GM21381 (cell line): ENCODE data around the gene PMFBP1.

ENCODE experiments used
- ATAC-seq: cut with Tn5 transposase; IDR thresholded peaks from one replicate; pipeline ENCODE4 v1.9.1; 2021; ENCODE audit warnings: mild to moderate bottlenecking, moderate library complexity; ENCODE audit not compliant: unreplicated experiment

Gene PMFBP1

DNA sequence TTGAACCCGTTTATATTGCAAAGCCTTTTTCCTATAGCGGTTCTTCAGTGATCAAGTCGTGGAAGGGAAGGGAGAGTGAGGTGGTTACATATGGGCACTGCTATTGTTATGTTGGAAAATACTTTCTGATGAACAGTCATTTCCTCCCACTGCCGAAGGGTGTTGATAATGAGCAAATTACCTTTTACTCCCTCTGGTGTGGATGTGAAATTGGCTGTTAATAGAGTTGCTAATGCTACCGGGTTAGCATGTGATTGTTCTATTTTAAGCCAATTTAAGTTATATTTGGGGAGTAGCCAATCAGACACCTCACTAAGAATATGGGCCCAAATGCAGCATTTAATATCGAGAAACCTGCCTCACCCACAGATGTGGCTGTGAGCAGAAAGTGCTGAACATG lies 15.6 kb upstream of the PMFBP1 start:
- no peak for ATAC-seq

DNA sequence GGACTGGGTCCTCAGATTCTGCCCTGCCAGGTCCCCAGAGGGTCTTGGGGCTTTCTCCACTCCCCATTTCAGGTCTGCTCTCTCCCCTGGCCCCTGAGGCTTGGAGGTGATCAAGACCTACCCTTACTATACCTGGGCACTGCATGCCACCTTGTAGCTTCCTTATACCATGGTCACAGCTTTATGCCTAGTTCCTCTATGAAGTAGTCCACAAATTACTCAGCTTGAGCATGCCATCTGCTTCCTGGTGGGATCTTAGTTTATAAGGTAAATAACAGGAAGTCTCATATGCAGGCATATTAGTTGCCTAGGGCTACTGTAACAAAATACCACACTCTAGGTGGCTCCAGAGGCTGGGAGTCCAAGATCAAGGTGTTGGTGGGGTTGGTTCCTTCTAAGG lies 11.0 kb upstream of the PMFBP1 start:
- no peak for ATAC-seq

DNA sequence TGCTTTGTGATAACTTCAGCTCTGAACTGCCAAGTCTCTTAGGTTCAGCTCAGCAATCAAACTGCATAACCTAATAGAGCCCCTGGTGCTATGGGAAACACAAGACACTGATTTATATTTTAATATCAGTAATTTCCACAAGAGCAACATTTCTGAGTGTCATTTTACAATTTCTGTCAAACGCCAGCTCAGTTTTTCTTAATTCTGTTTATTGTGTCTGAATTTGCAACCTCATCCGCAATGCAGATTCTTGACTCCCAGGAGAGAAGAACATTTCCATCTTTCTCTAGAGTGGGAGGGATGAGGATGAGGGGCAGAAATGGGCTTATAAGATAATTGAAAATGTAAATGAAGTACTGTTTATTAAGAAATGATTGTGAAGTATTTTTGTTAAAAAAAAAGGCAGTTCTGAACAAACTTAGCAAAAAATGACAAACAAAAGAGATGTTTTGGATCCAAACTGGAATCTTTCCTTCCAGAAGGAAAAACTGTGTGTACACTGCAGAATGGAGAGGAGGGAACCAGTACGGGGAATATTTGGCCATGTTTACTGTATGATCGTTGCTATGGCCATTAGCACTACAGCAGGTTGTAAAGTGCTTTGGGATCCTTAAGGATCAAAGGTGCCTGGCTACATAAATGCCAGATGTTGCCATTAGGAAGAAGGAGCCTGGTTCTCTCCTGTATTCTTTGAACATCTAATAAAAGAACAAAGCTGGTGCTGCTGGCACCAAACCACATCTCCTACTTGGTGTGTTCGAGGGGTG lies 7.4 kb upstream of the PMFBP1 start:
- no peak for ATAC-seq

DNA sequence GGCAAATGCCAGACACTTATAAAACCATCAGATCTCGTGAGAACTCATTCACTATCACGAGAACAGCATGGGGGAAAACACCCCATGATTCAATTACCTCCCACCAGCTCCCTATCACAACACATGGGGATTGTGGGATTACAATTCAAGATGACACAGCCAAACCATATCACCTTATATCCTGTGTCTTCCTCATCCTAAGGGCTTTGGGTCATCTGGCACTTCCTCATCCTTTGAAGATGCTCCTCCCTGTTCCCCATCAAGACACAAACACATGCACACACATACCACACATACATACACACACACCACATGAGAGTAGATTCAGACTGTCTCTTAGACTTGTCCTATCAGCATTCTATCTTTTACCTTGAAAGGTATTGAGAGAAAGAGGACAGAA lies 2.8 kb upstream of the PMFBP1 start:
- ATAC-seq, result no peak

DNA sequence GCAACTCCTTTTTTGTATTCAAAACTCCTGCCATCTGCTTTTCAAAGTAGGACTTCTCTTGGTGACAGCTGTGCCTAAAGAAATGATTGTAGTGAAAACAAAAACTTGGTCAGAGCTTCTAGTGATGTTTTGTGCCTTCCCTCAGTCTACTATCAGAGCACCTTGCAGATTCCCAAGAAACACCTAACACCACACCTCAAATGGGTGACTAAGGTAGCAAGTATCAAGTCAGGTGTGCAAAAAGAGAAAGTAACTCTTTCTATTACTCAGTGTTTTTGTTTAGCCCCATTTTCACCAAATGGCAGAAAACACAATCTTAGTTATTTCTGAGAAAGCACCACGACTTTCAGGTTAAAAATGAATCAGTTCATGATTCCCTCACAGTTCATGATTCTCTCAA lies 2.0 kb upstream of the PMFBP1 start:
- no peak for ATAC-seq

DNA sequence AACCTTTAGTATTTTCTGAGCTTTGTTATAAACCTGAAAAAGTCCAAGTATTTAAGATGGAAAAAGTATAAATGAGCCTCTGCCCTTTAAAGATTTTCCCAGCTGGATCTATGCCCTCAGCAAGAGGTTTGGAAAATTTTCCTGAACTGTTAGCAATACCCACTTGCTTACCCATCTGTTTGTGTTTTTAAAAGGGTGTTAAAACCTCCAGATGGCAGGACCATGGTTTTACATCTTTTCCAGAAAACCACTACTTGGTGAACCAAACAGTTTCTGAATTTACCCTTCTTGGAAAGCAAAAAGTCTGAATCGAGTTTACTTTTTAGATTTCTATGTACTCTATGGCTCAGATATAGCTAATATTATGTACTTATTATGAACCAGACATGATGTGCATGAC lies 719 bp downstream of the PMFBP1 start:
- ATAC-seq, result no peak

DNA sequence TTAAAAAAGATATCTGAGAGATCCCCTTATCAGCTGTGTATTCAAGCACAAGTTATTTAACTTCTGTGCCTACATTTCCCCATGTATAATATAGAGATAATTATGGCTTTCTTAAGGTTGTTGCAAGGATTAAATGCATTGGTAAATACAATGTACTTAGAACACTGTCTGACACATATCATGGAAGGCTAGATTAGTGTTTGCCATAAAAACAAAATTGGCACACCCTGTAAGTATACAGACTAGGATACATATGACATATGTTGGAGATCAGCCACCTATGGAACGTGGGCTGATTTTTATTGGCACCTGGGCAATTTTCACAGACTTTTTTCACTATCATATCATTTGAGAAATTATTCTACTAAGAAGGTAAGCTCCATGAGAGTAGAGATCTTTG lies 2.2 kb downstream of the PMFBP1 start:
- ATAC-seq, result no peak

DNA sequence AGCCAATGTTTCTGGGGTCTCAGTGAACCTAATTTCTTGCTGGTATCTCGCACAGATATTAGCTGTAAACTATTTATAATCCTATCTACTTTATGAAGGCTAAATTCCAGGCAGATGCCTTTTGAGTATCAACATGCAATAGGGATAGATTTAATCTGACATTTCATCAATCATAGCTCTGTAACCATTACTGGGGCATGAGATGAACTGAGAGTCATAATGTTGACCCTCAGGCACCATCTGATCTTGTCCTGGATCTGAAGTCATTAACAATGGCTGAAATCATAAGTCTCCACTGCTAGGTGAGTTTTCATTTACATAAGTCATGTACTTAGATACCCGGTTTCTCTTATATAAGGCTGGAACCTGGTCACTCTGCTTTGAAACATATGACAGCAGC lies 3.6 kb downstream of the PMFBP1 start:
- no peak for ATAC-seq

DNA sequence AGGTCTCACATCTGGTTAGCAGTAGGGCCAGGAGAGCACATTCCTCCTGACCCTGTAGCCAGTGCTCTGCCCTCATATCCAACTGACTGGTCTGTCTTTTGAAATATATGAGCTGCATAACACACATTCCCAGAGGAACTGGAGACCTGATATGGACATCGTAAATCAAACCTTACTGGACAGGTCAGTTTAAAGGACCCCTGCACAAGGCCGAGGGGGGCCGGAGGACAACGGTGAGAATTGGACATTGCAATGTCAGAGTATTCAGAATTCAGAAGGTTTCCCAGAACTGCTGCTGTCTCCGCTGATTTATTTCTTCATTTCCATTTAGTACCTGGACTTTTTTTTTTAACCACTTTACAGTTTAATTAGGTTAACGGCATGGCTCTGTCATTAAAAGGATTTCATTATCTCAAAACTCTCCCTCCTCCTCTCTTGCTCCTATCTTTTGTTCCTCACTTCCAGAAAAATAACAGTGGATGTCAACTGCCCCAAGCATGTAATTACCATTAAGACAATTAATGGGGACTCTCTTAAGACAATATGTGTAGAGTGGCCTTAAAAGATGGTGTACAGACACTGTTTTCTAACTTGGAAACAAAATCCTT lies 4.9 kb downstream of the PMFBP1 start:
- no peak for ATAC-seq

DNA sequence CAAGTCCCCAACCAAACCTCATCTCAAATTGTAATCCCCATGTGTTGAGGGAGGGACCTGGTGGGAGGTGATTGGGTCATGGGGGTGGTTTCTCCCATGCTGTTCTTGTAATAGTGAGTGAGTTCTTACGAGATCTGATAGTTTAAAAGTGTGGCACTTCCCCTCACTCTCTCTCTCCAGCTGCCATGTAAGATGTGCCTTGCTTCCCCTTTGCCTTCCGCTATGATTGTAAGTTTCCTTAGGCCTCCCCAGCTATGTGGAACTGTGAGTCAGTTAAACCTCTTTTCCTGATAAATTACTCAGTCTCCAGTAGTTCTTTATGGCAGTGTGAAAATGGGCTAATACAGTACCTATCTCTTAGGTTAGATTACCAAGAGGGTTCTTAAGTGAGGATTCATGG lies 5.8 kb downstream of the PMFBP1 start:
- no peak for ATAC-seq

DNA sequence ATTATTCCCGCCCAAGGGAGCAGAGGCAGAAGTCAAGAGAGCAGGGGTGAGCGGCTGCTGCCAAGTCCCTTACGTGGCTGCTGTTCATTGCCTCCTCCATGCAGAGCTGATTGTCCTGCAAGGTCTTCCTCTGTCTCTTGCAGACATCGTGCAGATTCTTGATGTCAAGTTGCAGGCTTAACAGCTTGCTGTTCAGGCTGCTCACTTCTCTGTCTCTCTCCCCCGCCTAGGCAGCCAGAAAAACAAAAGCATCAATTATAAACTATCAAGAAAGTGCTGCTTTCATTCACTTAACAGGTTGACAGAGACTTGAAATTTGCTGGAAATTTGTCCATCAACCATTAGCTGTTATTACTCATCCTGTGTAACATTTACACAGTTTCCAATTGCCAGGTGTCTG lies 7.3 kb downstream of the PMFBP1 start:
- no peak for ATAC-seq

DNA sequence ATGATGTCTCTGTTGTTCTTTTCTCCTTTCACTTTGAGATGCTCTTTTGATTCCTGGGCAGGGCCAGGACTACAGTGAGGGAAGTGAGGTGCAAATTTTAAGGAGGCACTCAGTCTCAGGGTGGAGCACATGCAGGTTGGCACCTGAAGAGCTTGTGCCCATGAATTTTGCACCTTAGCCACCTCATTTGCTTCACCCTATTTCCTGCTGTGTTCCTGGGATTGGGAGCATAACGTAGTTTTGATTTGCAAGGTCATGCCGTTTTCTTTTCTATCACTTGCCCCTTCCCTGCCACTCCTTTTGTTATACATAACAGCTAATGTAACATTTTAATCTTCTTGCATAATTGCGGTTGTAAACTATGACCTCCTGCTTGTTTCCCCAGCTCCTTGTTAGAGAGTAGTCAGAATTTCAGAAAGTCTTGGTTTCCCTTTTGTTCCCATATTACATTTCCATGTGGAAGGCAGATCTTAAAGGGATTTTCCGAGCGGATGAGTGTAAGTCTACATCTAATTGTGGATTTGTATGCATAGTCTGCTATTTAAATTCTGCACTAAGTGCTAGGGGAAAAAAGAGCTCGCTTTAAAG lies 9.8 kb downstream of the PMFBP1 start:
- ATAC-seq, result no peak

DNA sequence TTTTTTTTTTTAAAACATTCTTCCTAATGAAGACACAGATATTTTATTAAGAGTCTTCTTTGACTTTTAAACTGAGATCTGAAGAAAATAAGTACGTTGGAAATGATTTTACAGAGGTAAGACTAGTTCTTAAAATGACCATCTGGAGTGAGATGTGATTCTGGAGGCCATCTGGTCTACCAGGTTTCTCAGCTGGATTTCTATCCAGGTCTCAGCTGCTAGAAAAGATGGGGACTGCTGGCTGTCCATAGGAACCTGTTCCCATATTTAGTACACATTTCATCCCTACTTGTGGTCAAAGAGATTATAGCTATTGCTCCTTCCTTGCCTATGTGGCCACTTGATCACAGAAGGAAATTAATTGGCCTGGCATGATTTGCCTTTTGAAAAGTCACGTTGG lies 12.2 kb downstream of the PMFBP1 start:
- no peak for ATAC-seq

DNA sequence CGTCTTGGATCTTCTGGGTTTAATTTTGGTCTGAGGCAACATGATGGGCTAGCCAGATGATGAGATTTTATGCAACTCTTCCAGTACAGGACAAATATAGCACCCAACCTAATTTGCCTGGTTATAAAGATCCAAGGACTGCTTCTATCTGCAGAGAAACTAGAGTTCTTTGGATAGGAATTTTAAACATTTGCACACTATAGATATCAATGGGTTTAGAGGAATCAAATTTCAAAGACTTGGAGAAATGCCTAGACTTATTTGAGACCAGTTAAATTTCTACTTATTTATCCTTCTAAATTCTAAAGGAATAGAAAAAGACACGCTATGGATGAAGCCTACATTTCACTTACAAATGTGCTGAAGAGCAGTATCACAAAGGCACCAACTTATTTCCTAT lies 12.6 kb downstream of the PMFBP1 start:
- ATAC-seq, result no peak

DNA sequence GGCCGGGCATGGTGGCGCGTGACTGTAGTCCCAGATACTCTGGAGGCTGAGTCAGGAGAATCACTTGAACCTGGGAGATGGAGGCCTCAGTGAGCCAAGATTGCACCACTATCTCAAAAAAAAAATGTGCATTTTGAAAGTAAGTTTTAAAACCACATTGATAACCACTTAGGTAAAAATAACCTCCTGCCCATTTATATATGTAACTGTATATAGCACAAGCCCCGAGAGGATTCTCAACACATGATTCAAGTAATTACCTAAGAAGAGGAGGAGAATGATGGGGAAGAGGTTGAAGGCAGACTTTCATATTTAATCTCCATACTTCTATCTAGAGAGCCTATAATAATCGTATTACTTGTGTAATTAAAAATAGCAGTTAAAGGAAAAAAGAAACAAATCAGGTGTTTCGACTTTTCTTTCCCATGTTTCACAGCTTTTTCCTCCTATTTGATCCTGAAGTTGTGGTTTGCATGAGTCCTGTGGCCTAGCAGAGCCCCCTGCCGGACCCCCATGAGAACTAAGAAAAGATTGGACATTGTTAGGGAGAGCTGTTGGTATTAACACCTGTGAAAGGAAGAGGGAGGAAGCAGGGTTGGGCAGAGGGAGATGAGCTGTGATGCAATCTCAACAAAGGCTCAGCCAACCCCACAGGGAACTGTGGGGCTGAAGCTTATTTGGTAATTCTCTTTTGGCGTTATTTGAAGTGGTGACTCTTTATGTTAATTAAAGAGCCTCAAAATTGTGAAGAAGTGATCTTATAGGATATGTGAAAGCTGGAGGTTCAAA lies 22.1 kb downstream of the PMFBP1 start:
- ATAC-seq, result no peak

DNA sequence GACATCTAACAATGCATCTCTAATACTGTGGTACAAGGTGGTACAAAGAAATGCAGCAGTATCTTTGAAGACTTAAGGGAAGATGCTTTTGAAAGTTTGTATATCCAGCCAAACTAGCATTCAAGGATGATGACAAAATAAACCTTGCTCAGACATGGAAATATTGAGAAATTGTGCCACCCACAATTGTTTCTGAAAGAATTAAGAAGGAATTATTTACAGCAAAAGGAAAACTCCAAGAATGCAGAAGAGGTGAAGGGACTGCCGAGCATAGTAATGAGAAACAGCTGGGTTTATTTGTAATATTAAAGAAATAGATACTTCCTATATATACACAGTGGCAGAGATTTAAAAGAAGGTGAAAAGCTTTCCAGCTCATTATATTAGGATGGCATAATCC lies 29.5 kb downstream of the PMFBP1 start:
- ATAC-seq, result no peak

DNA sequence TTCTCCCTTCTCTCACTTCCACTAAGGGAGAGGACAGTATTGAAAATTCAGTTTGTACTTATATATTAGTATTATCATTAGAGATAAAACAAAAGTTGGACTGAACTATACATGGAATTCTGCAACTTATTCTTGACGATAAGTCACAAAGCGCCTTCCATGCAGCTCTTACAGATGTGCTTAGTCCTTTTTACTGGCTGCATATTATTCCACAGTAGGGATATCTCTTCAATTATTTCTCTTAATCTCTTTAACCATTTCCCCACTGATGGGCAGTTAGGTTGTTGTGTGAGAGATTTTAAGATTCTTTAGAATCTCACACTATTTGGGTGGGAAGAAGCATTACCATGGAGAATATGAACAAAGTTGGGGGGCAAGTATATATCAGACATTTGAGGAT lies 32.0 kb downstream of the PMFBP1 start:
- no peak for ATAC-seq

DNA sequence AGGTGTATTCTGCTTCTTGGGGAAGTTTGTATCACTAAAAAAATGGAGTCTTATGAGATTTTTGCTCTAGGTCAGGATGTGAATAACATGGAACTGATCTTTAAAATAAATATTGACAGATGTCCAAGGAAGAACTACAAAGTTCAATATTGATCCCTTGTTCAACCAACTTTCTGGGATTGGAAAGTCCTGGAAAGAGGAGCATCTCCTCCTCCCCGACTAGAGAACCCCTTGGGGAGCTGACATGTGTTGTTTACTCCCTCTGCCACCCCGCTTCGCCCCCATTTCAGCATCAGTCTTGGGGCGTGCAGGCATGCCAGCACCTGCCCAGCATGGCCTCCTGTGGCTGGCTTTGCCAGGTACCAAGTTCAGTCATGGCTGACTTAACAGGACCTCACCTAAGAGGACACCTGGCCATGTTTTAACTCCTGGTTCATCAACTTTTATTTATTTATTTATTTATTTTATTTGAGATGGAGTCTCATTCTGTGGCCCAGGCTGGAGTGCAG lies 33.8 kb downstream of the PMFBP1 start:
- ATAC-seq, result no peak

DNA sequence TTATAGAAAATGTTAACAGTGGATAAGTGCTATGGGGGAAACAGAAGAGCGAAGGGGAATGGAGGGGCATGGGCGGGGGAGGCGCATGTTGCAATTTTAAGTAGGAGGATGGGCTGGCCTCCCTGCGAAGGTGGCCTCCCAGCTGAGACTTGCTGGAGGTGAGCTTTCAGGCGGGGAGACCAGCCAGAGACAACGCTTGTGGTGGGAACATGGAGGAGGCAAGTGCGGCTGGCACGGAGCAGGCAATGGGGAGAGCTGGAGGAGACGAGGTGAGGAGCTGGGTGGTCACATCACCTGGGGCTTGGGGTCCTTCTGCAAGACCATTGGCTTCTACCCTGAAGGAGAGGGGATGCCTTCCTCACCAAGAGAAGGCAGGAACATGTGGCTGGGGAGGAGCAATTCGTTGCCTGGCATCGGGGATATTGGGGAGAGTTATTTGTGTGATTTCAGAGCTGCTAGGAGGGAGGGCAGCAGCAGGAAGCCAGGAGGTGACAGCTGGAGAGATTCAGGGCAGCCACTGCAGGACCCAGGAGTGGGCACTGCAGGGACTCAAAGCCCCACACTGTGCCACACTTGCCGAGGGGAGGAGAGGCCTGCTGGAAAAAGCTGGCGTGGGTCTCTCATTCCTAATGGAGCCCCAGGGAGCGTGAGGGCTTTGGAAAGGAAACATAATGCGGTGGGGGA lies 34.4 kb downstream of the PMFBP1 start:
- no peak for ATAC-seq

DNA sequence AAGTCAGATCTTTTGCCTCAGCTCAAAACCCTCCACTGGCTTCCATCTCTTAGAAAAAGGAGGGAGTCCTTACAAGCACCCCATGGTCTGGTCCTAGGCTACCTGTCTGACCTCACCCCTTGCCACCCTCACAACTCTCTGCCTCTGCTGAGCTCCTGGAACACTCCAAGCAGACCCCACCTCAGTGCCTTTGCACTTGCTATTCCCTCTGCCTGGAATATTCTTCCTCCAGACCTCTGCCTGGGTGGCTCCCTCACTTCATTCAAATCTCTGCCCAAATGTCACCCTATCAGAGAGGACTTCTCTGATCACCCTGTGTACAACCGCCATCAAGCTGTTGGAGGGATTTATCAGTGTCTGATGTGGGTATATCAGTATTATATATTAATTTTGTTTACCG lies 37.4 kb downstream of the PMFBP1 start:
- no peak for ATAC-seq

DNA sequence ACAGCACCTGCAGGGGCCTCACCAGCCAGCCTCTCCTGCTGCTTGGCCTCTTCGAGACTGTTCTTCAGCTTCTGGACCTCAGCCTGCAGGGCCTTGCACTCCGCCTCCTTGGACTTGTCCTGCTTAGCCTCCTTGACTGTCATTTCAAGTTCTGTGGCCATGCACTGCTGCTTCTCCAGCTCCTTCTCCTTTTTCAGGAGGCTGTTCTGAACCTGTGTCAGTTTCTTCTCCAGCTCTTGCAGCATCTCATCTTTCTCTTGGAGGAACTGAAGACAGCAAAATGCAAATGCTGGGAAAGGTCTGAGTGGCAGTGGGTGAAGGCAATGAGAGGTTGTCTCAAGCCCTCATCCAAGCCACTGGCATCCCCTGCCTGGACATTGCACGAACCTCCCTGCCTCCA lies 39.2 kb downstream of the PMFBP1 start:
- ATAC-seq, result no peak
